ENCODE measurements around the gene CXCR5.

The CXCR5 gene

DNA sequence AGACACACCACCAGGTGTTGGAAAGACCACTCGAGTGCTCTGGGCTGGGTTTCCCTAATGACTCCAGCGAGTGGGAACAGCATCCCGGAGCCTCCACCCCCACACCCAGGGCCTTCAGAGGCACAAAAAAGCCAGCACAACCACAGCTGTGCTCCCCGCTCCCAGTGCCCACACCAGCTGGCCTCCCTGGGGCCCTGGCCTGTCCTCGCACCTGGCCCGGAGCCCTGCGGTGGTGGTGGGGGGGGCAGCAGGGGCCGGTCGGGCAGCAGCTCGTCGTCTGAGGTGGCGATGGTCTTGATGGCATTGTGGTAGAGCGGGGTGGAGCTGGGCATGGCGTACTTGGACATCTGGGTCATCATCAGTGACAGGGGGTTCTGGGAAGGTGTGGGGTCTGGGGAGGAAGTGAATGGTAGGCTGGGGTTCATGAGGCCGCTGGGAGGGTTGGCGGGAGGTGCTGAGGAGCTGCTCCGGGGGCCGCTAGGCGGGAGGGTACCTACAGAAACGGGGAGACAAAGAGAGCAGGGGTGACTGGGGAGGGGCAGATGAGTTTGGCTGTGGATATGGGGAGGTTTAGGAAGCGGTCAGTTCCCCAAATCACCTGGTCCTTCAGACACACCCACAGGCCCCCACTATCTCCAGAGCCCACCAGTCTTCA is 16.1 kb downstream of the CXCR5 start:
- no peak for FAIRE-seq

DNA sequence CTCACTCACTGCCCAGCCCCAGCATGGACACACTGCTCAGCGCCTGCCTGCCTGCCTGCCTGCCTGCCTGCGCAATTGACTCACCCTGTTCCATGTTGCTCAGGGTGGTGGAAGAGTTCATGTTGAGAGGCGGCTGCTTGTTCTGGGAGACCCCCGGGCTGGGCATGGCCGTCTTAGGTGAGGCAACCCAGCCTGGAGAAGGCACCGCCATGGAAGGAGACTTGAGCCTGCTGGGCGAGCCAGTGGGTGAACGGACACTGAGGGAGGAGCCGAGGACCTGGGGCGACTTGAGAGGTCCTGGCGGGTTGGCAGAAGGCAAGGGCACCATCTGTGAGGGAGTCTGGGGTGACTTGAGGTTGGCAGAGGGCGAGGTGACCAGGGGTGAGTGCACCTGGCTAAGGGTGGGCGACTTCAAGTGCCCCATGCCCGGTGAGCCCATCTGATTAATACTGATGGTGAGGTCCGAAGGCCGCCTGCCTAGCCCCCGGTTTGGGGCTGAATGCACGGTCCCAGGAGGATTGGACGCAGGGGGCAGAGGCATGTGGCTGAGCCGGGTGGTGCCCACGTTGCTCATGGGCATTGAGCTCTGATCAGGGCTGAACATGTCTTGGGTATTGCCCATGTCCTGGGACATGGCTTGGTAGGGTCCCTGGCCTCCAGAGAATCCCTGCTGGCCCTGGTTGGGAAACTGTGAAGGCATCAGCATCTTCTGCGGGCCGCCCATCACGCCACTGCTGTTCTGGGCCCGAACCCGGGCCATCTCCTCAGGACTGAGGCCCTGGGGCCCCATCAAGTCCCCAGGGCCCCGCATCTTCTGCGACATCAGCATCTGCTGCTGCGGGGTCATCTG is 17.1 kb downstream of the CXCR5 start:
- no peak for FAIRE-seq

DNA sequence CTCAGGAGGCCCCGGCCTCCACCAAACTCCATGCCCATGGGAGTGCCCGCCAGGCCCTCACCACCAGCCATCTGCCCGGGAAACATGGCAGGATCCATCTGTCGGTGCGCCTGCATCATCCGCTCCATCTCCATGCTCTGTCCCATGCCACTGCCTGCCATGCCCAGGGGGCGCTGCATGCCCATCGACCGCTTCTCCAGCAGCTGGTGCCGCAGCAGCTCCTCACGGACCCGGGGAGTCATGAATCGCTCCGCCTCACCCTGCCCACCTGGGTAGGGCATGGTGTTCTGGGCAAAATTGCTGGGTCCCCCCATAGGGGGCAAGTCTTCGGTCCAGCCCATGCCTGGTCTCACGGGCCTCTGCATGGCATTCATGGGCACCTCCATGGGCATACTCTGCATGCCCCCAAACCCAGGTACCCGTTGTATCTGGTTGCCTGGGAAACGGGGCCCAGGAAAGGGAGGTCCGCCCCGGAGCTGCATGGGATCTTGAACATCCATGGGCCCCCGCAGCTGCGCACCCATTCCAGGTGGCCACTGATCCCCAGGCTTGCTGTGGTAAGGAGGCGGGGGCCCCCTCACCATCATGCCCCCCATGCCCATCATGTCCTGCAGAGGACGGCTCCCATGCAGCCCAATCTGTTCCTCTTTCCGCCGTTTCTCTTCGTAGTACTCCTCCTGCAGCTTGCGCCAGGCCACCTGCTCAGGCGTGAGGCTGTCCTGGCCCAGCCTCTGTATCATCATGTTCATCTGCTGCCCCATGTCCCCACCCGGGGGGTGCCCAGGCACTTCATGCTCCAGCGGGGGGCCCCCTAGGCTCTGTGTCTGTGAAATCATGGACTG is 18.0 kb downstream of the CXCR5 start:
- no peak for FAIRE-seq

DNA sequence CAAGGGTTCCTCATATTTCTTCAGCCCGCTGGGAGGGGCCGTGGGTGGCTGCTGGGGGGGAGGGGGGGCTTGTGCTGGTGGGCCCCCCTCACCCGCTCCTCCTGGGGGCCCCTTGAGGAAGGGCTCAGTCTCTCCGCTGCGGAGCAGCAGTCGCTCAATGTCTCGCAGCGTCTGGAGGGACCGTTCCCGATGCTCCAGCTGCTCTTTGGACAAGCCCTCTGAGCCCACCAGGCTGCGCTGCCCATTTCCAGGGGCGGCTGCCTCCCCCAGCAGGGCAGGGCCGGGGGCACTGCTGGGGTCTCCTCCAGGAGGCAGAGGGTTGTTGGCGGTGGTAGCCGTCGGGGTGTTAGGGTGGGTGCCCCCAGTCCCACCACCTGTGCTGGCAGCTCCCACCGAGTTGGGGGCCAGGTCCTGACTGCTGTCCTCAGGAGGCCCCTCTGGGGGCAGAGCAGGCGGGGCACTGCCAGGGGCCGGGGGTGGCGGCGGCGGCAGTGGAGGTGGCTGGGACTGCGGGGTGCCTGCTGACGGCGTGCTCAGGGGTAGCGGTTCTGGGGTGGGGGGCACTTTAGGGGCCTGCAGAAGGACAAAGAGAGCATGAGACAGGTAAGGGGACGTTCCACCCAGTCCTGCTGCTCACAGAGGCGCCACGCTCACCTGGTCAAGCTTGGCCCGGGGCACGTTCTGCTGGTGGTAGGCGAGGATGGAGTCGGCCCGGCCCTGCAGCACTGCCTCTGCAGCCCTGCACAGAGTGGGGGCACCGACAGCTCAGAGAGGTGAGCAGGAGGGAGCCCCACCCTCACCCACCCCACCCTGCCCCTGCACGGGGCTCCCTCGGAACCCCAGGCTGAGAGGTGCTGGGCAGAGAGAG is 18.9 kb downstream of the CXCR5 start:
- no peak for FAIRE-seq

DNA sequence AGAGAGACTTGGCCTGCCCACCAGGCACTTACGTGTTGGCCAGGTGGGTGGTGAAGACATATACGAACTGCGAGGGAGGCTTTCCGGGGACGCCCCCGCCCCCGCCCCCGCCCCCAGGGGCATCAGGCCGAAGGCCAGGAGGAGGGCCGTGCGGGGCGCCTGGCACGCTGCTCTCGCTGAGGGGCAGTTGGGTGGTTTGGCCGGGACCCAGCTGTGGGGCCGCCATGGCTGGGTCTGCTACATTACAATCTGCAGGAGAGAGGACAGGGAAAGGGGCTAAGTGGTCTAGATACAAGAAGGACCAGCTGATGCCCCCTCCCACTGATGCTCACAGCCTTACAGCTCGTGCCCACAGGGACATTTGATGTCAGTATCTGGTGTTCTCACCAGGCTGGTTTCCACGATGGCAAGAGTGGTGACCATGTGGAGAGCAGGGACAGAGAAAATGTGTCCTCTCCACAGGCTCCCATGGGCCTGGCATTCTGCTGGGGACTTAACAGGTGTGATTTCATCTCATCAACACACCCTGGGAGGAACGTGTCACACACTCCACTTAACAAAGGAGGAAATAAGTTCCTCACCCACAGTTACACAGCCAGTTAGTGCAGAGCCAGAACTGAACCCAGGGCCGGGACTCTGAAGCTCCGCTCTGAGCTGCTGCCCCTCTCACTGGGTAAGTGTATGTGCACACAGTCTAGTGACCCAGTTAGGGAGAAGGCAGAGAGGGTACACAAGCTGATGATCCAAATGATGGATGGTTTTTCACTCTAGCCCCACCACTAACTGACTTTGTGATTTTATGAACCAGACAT is 19.7 kb downstream of the CXCR5 start:
- no peak for FAIRE-seq

DNA sequence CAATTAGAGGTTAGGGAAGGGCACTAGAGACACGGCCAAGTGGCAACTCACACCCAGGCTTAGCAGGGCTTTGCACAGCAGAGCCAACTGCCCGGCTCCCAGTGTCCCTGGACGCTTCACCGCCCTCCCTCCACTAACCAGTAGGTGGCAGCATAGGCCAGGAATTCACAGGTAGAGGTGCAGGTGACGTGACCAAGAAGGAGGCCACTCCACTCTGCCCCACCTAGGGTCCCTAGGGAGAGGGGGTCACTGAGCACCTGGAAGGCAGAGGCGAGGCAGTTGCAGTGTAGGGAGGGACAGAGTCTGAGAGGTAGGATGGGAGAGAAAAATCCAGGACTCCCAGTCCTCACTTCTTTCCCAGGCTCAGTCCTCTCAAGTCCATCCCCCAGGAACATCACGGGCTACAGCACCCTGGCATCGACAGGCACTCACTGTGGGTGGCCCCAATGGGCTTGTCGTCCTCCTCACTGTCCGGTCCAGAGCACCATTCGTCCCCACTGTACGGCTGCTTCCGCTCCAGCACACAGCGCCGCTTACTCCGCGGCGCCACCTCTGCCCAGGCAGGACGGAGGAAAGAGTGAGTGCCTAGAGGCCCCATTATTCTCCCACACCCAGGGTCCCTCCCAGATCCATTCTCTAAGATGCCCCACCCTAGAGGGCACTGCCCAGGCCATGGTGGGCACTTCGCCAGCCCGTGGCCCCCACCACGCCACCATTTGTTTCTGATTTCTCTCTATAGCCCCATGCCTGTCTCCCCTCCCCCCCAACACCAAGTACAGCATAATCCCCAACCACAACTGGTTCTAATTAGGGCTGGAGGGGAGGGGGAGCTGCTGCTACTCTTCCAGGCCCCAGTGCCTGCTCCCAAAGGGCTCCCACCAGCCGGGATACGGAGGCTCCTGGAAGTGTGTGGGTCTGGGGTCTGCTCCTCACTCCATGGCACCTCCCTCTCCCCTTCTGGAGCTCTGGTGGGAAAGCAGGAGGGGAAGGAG is 23.7 kb downstream of the CXCR5 start:
- FAIRE-seq: no peak

DNA sequence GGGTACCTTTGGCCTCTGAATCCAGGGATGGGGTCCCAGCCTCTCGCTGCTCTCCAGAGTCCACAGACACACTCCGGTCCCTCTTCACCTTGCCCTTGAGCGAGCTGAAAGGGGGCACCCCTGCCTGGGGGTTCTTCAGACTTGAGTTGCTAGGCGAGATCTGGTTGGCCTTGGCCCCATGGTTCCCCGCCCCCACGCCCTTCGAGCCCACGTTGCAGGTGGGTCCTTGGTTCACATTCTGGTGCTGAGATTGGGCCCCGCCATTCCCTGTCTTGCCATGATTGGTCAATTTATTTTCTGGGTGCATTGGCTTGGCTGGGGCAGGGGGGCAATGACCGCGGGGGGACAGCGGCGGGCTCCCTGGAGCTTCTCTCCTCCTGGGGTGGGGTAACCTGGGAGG is 24.6 kb downstream of the CXCR5 start:
- FAIRE-seq: no peak

DNA sequence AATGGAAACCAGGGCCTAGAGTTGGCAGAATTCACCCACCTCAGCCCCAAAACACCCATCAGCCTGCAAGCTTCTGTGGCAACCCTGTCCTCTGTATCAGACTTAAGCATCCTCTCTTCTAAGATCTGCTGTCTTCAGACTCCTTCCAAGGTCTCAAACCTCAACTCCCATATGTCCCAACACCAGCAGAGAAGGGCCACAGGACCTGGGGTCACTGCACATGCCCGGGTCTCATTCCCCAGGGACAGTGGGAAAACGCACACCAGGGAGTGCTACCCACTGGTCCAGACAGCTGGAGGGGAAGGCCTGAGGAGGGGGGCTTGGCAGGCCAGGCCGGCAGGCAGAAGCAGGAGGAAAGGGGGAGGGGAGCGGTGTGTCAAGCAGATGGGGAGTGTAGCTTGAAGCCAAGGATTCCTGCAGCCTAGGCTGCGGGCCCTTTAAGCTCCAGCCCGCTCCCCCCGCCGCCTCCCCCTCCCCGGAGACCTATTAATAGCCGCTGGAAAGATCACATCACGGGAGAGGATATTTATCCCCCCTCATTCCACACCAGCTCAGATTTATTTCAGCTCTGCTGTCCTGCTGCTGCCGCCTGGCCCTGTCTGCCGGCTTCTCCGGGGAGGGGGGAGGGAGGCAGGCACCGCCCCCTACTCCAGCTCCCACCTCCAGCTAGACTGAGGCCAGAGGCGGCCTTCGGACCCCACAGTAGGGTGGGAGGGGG is 25.4 kb downstream of the CXCR5 start:
- FAIRE-seq: no peak

DNA sequence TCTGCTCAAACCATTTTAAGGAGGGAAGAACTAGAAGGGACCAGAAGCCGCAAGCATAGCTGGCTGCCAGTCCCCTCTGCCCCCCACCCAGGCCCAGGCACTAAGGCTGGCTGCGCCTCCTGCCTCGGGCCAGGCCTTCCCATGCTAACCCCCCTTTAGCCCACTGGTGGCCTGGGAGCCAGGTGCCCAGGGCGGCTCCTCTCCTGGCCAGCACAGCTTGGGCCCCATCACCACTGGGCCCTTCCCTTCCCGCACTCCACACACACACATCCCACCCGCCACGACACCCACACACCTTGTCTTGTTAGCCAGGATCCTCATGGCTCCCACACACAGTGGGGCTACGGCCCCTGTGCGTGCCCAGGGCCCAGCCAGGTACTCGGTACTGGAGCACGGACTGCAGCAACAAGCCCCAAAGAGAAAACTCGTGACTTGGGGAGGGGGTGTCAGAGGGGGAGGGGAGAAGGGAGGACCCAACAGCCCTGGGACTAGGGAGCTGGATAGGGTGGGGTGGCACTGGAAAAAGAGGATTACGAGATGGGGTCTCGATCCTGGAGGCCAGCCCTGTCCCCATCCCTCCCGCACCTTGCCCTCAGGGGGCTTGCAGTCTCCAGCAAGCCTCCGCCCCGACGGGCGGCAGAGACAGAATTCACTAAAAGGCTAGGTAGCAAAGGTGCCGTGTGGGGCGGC is 26.1 kb downstream of the CXCR5 start:
- FAIRE-seq: no peak

DNA sequence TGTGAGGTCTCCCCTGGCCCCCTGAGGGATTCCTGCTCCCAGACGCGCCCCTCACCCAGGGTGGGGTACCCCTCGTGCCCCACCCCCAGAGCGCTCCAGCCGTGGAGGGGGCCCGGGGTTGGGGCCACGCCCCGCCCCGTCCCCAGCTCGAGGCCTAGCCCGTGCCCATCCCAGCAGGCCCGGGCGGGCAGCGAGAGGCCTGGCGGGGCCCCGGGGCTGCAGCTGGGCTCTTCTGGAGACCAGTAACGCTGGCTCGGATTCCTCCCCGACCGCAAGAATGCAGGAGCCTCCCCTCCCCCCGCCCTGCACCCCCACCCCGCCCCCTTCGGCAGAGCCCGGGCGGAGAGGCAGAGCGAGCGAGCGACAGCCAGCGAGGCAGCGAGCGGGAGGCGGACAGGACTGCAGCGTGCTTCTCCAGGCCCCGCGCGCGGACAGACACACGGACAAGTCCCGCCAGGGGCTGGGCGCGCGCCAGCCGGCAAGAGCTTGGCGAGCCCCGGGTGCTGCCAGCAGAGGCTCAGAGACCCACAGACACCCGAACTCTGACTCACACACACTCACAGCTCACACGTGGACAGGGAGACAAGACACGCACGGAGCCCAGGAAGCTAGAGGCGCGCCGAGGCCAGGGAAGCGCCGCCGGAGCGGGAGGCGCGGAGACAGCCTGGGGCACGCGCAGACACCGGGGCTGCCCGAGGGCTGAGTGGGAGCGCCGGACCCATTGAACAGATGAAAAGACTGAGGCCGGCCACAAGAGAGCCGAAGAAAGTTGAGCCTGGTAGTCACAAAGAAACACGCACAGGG is 26.8 kb downstream of the CXCR5 start:
- FAIRE-seq: no peak

DNA sequence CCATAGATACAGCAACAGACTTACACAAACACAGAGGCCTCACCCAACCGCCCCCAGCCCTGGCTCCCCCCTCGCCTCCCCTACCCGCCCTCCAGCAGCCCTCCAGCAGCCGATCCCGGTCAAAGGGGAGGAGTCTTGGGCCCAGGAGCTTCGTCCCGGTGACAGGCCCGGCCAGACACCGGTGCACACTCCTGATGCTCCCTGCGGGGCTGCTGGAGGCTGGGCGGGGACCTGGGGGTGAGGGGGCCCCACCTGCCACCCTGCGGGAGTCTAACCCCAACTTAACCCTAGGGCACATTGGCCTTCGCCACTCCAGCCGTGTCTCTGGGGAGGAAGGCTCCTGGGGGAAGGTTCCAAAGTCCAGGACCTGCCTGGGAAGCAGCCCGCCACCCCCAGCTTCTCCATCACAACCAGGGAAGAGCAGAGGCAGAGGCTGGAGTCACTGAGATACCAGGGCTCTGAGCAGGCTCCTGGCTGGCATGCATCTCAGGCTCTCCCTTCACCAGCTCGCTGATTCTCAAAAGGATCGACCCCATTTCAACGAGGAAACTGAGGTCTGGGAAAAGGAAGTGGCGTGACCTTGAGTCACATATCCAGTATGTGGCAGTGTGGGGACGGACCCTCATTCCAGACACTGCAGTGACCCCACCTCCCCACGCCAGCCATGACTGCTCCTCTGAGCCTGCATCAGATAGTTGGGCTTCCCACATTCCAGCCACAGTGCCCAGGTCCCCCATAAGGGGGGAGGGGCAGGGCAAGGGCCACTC is 27.6 kb downstream of the CXCR5 start:
- FAIRE-seq: no peak

DNA sequence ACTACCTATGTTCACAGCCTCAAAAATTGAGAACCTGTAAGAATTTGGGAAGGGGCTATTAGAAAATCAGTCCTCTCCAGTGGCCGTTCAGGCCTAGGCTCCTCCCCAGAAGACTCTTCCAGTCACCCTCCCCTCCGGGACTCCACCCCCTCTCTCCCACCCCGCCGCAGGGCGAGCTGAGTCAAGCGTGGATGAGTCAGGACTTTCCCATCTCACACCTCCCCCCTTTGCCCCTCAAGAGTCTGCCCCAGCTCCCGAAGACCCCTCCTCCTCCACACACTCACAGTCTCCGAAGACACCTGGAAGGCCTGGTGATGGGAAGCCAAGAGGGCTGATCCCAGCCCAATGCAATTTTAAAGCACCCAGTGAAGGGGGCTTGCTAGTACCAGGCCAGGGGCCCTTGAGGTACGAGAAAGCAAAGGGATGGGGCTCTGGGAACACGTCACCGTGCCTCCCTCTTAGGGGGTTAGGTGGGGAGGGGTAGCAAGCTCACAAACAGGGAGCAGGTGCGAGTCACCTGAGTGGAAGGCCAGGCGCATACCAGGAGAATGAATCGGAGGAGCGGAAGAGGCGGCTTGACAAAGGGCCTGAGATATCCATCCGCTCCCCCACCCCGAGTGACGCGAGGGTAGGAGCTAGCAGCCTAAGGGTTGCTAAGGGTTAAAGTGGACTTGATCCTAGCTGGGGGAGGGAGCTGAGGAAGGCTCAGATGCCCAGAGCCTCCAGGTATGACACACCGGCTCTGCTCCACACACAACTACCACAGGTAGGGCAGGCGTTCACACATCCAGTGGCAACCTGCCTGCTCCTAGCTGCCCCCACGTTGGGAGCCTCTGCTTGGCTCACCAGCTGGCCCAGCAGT is 28.4 kb downstream of the CXCR5 start:
- FAIRE-seq: no peak

DNA sequence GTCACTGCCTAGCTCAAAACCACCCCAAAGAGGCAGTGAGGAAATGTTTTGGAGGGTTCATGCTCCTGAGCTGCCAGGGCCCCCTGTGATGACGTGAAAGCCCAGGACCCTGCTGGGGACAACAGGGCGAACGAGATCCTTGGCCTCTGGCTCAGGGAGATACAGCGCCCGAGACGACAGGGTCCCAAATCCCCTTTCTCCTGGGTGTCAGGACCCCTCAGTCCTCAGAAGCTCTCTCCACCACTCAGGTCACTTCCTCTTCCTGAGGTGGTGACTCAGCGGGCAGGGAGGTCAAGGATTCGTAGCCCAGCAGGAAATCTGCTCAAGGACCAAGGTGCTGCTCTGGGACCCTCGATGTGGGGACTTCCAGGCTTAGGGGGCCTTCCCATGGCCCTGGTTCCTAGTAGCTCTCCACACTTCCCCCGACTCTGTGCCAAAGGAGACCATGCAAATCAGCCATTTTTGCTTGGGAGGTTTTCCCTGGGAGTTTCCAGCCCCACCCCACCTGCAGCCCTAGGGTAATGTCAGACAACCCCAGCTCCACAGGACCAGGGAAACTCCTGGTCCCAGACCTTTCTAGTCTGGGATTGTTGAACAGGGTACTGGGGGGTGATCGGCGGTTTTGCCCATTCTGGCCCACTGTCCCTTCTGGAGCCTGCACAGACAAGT is 29.2 kb downstream of the CXCR5 start:
- no peak for FAIRE-seq

DNA sequence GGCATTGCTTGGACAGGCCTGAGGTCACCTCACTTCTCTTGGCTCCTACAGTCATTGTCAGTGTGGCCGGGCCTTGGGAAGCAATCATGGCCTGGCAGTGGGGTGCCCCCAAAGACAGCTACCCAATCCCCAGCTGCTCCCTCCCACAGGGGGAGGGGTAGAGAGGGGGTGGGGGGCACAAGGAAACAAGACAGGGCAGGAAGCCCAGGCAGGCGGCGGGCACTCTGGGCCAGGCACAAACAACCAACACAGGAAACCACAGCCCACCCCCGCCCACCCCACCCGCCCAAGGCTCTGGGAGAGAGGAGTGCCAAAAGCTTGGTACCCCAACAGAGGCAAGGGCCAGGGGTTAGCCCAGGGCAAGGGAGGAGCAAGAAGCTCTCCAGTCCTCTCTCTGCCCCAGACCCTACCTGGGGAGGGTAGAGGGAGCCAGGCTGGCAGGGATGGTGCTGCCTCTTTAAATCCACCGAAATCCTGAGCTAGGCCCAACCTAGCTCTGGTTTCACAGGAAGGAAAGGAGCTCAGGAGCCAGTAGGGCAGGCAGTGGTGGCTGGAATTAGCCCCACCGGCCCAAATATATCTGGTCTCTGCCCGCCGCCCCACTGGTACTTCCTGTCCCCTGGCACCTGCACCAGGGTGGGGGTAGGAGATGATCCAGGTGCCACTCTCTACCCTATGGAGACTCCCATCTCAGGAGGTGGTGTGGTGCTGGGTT is 29.9 kb downstream of the CXCR5 start:
- FAIRE-seq: no peak
